H9 (cell line): ENCODE data around the gene C1orf94. TPM values are rescaled to one million over a fixed set of nuclear protein-coding genes. Genes with fewer than 3 reads are reported as not detected.

Source experiments
- DNase-seq: peaks from one replicate; pipeline ENCODE4 v3.0.0-alpha.2; 2017
- H2AFZ ChIP-seq: one replicate; pipeline ENCODE4 v1.6.1; 2013; ENCODE audit warnings: mild to moderate bottlenecking, low read length, control low read depth, moderate library complexity
- H2AK5ac ChIP-seq: 2 replicates; pipeline ENCODE4 v1.6.1; 2013; ENCODE audit warnings: low read length, control low read depth, mixed read lengths; ENCODE audit not compliant: insufficient read length
- H2BK120ac ChIP-seq: one replicate; pipeline ENCODE4 v1.6.1; 2013; ENCODE audit warnings: low read depth, mild to moderate bottlenecking, low read length, control low read depth, inconsistent platforms; ENCODE audit not compliant: poor library complexity, severe bottlenecking
- H2BK12ac ChIP-seq: 2 replicates; pipeline ENCODE4 v1.6.1; 2013; ENCODE audit warnings: low read length, control low read depth, mixed read lengths, low read depth; ENCODE audit not compliant: insufficient read length
- H2BK15ac ChIP-seq: 2 replicates; pipeline ENCODE4 v1.6.1; 2013; ENCODE audit warnings: low read depth, low read length, control low read depth
- H2BK20ac ChIP-seq: one replicate; pipeline ENCODE4 v1.6.1; 2013; ENCODE audit warnings: low read depth, mild to moderate bottlenecking, low read length, control low read depth, inconsistent platforms; ENCODE audit not compliant: poor library complexity, severe bottlenecking
- H2BK5ac ChIP-seq: 2 replicates; pipeline ENCODE4 v1.6.1; 2013; ENCODE audit warnings: low read length, control low read depth, mixed read lengths; ENCODE audit not compliant: insufficient read length
- H3K14ac ChIP-seq: 2 replicates; pipeline ENCODE4 v1.6.1; 2013; ENCODE audit warnings: low read length, control low read depth; ENCODE audit not compliant: insufficient read depth
- H3K18ac ChIP-seq: 2 replicates; pipeline ENCODE4 v1.6.1; 2013; ENCODE audit warnings: low read depth, mild to moderate bottlenecking, mixed read lengths, low read length, control low read depth; ENCODE audit not compliant: insufficient read length
- H3K23ac ChIP-seq: 2 replicates; pipeline ENCODE4 v1.6.1; 2013; ENCODE audit warnings: low read length, control low read depth, mixed read lengths, low read depth; ENCODE audit not compliant: insufficient read length
- H3K23me2 ChIP-seq: 2 replicates; pipeline ENCODE4 v1.6.1; 2013; ENCODE audit warnings: low read depth, mild to moderate bottlenecking, mixed read lengths, low read length, control low read depth; ENCODE audit not compliant: insufficient read length, poor library complexity, severe bottlenecking
- H3K27ac ChIP-seq: 2 replicates; pipeline ENCODE4 v1.5.1; 2013; ENCODE audit warnings: low read length, control low read depth, mixed read lengths, low read depth; ENCODE audit not compliant: insufficient read length
- H3K27me3 ChIP-seq: 2 replicates; pipeline ENCODE4 v1.6.1; 2013; ENCODE audit warnings: low read length, control low read depth, inconsistent platforms; ENCODE audit not compliant: insufficient read depth
- H3K4ac ChIP-seq: 2 replicates; pipeline ENCODE4 v1.6.1; 2013; ENCODE audit warnings: low read depth, mild to moderate bottlenecking, control low read depth, inconsistent platforms, low read length, moderate library complexity
- H3K4me1 ChIP-seq: 2 replicates; pipeline ENCODE4 v1.6.1; 2013; ENCODE audit warnings: low read length, control low read depth, inconsistent platforms; ENCODE audit not compliant: insufficient read depth
- H3K4me2 ChIP-seq: 2 replicates; pipeline ENCODE4 v1.6.1; 2013; ENCODE audit warnings: low read length, control low read depth, mixed read lengths; ENCODE audit not compliant: insufficient read length, insufficient read depth
- H3K56ac ChIP-seq: 2 replicates; pipeline ENCODE4 v1.6.1; 2013; ENCODE audit warnings: low read depth, mild to moderate bottlenecking, mixed read lengths, low read length, control low read depth; ENCODE audit not compliant: insufficient read length
- H3K79me1 ChIP-seq: 2 replicates; pipeline ENCODE4 v1.6.1; 2013; ENCODE audit warnings: low read depth, mild to moderate bottlenecking, moderate library complexity, low read length, control low read depth, inconsistent platforms; ENCODE audit not compliant: insufficient read depth, poor library complexity, severe bottlenecking
- H3K79me2 ChIP-seq: 2 replicates; pipeline ENCODE4 v1.6.1; 2013; ENCODE audit warnings: low read length, control low read depth, inconsistent platforms; ENCODE audit not compliant: insufficient read depth
- H3K9ac ChIP-seq: 2 replicates; pipeline ENCODE4 v1.6.1; 2013; ENCODE audit warnings: low read length, control low read depth, mixed read lengths; ENCODE audit not compliant: insufficient read length; ENCODE audit errors: extremely low read depth
- H3K9me3 ChIP-seq: one replicate; pipeline ENCODE4 v1.6.1; 2013; ENCODE audit warnings: low read depth, low read length, inconsistent platforms; ENCODE audit not compliant: control insufficient read depth
- H3T11ph ChIP-seq: one replicate; pipeline ENCODE4 v1.6.1; 2013; ENCODE audit warnings: mild to moderate bottlenecking, low read length, control low read depth, inconsistent platforms
- H4K20me1 ChIP-seq: one replicate; pipeline ENCODE4 v1.6.1; 2013; ENCODE audit not compliant: control insufficient read depth, insufficient read length, insufficient read depth
- H4K5ac ChIP-seq: 2 replicates; pipeline ENCODE4 v1.6.1; 2013; ENCODE audit warnings: low read depth, mild to moderate bottlenecking, mixed read lengths, low read length, control low read depth; ENCODE audit not compliant: insufficient read length
- H4K8ac ChIP-seq: replicated peaks from 2 replicates; pipeline ENCODE4 v1.6.1; 2013; ENCODE audit warnings: low read length, control low read depth, mixed read lengths, low read depth; ENCODE audit not compliant: insufficient read length
- H4K91ac ChIP-seq: 2 replicates; pipeline ENCODE4 v1.6.1; 2013; ENCODE audit warnings: low read depth, mild to moderate bottlenecking, moderate library complexity, mixed read lengths, low read length, control low read depth; ENCODE audit not compliant: insufficient read length
- H3K27ac Mint-ChIP-seq, 3 experiments: 2 replicates in 2 of 3; 3 replicates in 1 of 3; pipeline ENCODE4 v1.8.0; 2020 to 2021; ENCODE audit warnings: mixed read lengths in 3 of 3, mild to moderate bottlenecking in 1 of 3, moderate library complexity in 1 of 3
- H3K27me3 Mint-ChIP-seq: 2 replicates; pipeline ENCODE4 v1.8.0; 2021; ENCODE audit warnings: low read depth, mild to moderate bottlenecking, moderate library complexity, mixed read lengths
- H3K36me3 Mint-ChIP-seq, 3 experiments: 2 replicates in 2 of 3; 3 replicates in 1 of 3; pipeline ENCODE4 v1.8.0; 2020 to 2021; ENCODE audit warnings: low read depth in 3 of 3, mixed read lengths in 3 of 3; ENCODE audit not compliant: insufficient read depth in 1 of 3
- H3K4me1 Mint-ChIP-seq, 2 experiments: 2 replicates each; pipeline ENCODE4 v1.8.0; 2020; ENCODE audit warnings: mixed read lengths in 2 of 2
- H3K4me3 Mint-ChIP-seq, 2 experiments: 2 replicates in 1 of 2; 3 replicates in 1 of 2; pipeline ENCODE4 v1.8.0; 2020 to 2021; ENCODE audit warnings: mild to moderate bottlenecking in 2 of 2, mixed read lengths in 2 of 2, moderate library complexity in 1 of 2
- H3K9me3 Mint-ChIP-seq, 2 experiments: 2 replicates in 1 of 2; 3 replicates in 1 of 2; pipeline ENCODE4 v1.8.0; 2020; ENCODE audit warnings: mild to moderate bottlenecking in 2 of 2, mixed read lengths in 2 of 2, moderate library complexity in 1 of 2
- WGBS: extraction: QIAGEN DNeasy Blood & Tissue Kit; methylation state at CpG from one replicate; pipeline ENCODE4 v1.1.7; 2013; ENCODE audit warnings: missing lambda C conversion rate, low lambda C conversion rate, mixed read lengths; ENCODE audit not compliant: insufficient read length; ENCODE audit errors: extremely low coverage; 5-methylcytosine and 5-hydroxymethylcytosine counted together
- total RNA-seq: library from RNA; stranded (reverse); gene quantifications from 2 replicates; pipeline ENCODE4 v1.2.1, GENCODE V29; 2021
- TF ChIP-seq, protein P1 (sequence below): fragments of 200-600 bp; sonication (generic); conservative IDR thresholded peaks from 3 replicates; pipeline ENCODE4 v1.8.0; 2021; ENCODE audit warnings: antibody characterized with exemption, mild to moderate bottlenecking

Gene C1orf94
- total RNA-seq, 1 experiment from 2014 or later: 0.98 TPM

DNA sequence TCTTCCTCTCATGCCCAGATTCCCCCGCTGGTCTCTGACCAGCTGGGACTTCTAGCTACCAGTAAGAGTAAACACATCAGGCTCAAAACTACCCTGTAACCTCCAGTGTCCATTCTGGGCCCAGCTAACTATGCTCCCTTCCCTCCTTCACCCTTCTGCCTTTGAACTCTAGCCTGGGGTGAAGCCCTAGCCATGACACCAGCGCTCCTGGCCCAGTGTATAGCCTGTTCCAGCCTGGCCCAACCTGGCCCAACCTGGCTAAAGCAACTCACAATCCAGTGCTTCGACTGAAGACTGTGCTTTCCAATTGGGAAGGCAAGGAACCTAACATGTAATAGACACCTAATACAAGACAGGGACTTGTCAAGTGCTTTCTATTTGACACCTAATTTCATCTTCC, 39.3 kb upstream of the C1orf94 start:
- Histone ChIP-seq H2BK5ac (no peak overlapping the region), H4K8ac (no peak overlapping the region), H3K79me1 (no peaks in the 10 kb centered on the region), H2BK120ac (no peak overlapping the region), H2BK15ac (no peak overlapping the region), H3K14ac (no peak overlapping the region), H3K9me3 (no peaks in the 10 kb centered on the region), H3K56ac (no peak overlapping the region), H3K79me2 (no peaks in the 10 kb centered on the region), H3K4me1 (no peaks in the 10 kb centered on the region; the same call in 1 of the 2 replicates), H2BK12ac (no peak overlapping the region), H3K9ac (no peak overlapping the region), H2AFZ (no peak overlapping the region), H4K91ac (no peak overlapping the region), H2BK20ac (no peak overlapping the region), H3K18ac (no peak overlapping the region), H3K23ac (no peak overlapping the region), H4K20me1 (no peaks in the 10 kb centered on the region), H2AK5ac (no peak overlapping the region), H4K5ac (no peak overlapping the region), H3K4me2 (no peak overlapping the region), H3K23me2 (no peaks in the 10 kb centered on the region), H3K27me3 (no peaks in the 10 kb centered on the region), H3K27ac (no peak overlapping the region), H3T11ph (no peak overlapping the region), H3K4ac (no peak overlapping the region)
- Mint-ChIP-seq H3K4me3 (no peak overlapping the region), H3K36me3 (peaks cover 0 to 5% (median 0%) of the 10 kb centered on the region in 3 experiments; a peak in 3 of 7 replicates), H3K27me3 (no peaks in the 10 kb centered on the region), H3K4me1 (peaks cover 18 to 19% of the 10 kb centered on the region in 2 experiments), H3K9me3 (no peaks in the 10 kb centered on the region), H3K27ac (no peak overlapping the region)
- TF ChIP-seq, protein P1, sequence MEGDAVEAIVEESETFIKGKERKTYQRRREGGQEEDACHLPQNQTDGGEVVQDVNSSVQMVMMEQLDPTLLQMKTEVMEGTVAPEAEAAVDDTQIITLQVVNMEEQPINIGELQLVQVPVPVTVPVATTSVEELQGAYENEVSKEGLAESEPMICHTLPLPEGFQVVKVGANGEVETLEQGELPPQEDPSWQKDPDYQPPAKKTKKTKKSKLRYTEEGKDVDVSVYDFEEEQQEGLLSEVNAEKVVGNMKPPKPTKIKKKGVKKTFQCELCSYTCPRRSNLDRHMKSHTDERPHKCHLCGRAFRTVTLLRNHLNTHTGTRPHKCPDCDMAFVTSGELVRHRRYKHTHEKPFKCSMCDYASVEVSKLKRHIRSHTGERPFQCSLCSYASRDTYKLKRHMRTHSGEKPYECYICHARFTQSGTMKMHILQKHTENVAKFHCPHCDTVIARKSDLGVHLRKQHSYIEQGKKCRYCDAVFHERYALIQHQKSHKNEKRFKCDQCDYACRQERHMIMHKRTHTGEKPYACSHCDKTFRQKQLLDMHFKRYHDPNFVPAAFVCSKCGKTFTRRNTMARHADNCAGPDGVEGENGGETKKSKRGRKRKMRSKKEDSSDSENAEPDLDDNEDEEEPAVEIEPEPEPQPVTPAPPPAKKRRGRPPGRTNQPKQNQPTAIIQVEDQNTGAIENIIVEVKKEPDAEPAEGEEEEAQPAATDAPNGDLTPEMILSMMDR: no peak
- no CpG with 5 or more reads among the region's 3 CpGs for WGBS
- DNase-seq: no peak
